Muscle layer of colon (tissue), 2 donors: ENCODE measurements around the gene METTL26.

Experiments used
- H3K27ac ChIP-seq: one replicate; pipeline ENCODE4 v1.7.0; 2013; ENCODE audit warnings: low read depth, mild to moderate bottlenecking, low read length, moderate library complexity
- H3K27me3 ChIP-seq, 2 donors: one replicate each; pipeline ENCODE4 v1.7.0; 2013; ENCODE audit warnings: low read length in 2 of 2, mild to moderate bottlenecking in 2 of 2; ENCODE audit not compliant: insufficient read depth in 2 of 2, control insufficient read depth in 1 of 2
- H3K36me3 ChIP-seq: one replicate; pipeline ENCODE4 v1.7.0; 2013; ENCODE audit warnings: mild to moderate bottlenecking, low read length; ENCODE audit not compliant: insufficient read depth
- H3K4me1 ChIP-seq: one replicate; pipeline ENCODE4 v1.7.0; 2013; ENCODE audit warnings: mild to moderate bottlenecking, low read length; ENCODE audit not compliant: insufficient read depth
- H3K4me3 ChIP-seq, 2 donors: one replicate each; pipeline ENCODE4 v1.7.0; 2013; ENCODE audit warnings: low read length in 2 of 2, low read depth in 1 of 2, mild to moderate bottlenecking in 1 of 2, moderate library complexity in 1 of 2
- H3K9ac ChIP-seq: one replicate; pipeline ENCODE4 v1.7.0; 2013; ENCODE audit warnings: low read length
- H3K9me3 ChIP-seq: one replicate; pipeline ENCODE4 v1.7.0; 2013; ENCODE audit warnings: mild to moderate bottlenecking, low read length
- donor health status: abdominal sarcoma.
- donor health status: Adenocarcinoma of cecum.

The METTL26 gene

GRCh38 chr16:640614-641013 lies 4.5 kb upstream of the METTL26 start:
- no peak overlapping the region for H3K9ac ChIP-seq

DNA sequence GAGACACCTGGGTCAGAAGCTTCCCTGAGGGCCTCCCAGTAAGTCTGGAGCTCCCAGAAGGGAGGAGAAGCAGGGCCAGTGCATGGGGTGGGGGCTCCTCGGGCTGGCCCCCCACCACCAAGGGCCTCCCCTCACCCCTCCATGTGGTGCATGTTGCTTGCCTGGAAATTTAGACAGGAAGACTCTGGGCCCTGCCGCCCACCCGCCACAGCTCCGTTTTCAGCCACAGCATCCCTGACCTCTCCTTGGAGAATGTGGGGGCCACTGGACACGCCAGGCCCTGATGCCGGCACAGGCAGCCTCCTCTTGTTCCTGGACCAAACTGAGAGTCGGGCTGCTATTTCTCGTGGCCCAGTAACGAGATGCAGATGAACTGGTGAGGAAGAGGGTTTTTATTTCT lies 2.7 kb upstream of the METTL26 start:
- Histone ChIP-seq H3K27me3 (no peaks in the 10 kb centered on the region), H3K4me1 (peaks cover 16% of the 10 kb centered on the region), H3K27ac (no peak overlapping the region), H3K4me3 (no peak overlapping the region), H3K9me3 (no peaks in the 10 kb centered on the region), H3K9ac (no peak overlapping the region), H3K36me3 (peaks cover 7% of the 10 kb centered on the region)

More at GRCh38 chr16:640614-641013, 4.5 kb upstream of the METTL26 start:
- Histone ChIP-seq H3K4me3 (no peak overlapping the region), H3K36me3 (no peaks in the 10 kb centered on the region), H3K27me3 (no peaks in the 10 kb centered on the region), H3K4me1 (peaks cover 9% of the 10 kb centered on the region), H3K9me3 (no peaks in the 10 kb centered on the region), H3K27ac (peak overlapping the region; percentile 80)

DNA sequence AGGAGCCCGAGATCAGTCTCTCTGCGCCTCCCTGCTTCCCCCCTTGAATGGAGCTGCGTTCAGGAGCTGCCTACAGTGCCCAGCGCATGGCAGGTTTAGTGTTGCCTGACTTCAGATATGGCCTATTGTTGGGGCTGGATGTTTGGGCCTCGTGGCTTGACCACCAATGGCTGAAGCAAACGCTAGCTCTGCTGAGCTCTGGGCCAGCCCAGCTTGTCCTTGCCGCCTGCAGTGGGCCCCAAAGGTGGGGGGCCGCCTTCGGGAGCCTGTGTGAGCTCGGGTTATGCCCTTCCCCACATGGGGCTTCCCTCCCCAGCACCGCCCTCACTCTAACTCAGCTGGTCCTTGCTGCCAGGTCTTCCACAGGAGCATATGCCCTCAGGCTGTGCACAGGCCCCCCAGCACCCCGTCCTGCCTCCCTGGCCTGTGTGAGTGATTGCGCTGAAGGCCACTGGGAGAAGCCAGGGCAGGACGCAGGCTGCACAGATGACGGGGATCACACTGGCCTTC lies 2.0 kb upstream of the METTL26 start:
- Histone ChIP-seq H3K4me1 (peaks cover 14% of the 10 kb centered on the region), H3K27me3 (no peaks in the 10 kb centered on the region), H3K9ac (no peak overlapping the region), H3K9me3 (no peaks in the 10 kb centered on the region), H3K36me3 (peaks cover 9% of the 10 kb centered on the region), H3K4me3 (no peak overlapping the region), H3K27ac (peak overlapping the region; percentile 34)

GRCh38 chr16:637081-638018 lies 1.2 kb upstream of the METTL26 start:
- Histone ChIP-seq H3K27me3 (peaks cover 0 to under 1% of the 10 kb centered on the region in 2 donors), H3K4me1 (peaks cover 8% of the 10 kb centered on the region), H3K9me3 (no peaks in the 10 kb centered on the region), H3K4me3 (peak overlapping the region; percentile 82 to 96), H3K27ac (peak overlapping the region; percentile 99), H3K9ac (no peak overlapping the region), H3K36me3 (peaks cover 9% of the 10 kb centered on the region)

GRCh38 chr16:635573-636205 lies 416 bp downstream of the METTL26 start:
- Histone ChIP-seq H3K9ac (no peak overlapping the region), H3K4me1 (peaks cover 8% of the 10 kb centered on the region), H3K27me3 (peaks cover 0 to 9% of the 10 kb centered on the region in 2 donors), H3K36me3 (peaks cover 9% of the 10 kb centered on the region), H3K4me3 (peak overlapping the region; percentile 82 to 96), H3K27ac (peak overlapping the region; percentile 99), H3K9me3 (no peaks in the 10 kb centered on the region)

DNA sequence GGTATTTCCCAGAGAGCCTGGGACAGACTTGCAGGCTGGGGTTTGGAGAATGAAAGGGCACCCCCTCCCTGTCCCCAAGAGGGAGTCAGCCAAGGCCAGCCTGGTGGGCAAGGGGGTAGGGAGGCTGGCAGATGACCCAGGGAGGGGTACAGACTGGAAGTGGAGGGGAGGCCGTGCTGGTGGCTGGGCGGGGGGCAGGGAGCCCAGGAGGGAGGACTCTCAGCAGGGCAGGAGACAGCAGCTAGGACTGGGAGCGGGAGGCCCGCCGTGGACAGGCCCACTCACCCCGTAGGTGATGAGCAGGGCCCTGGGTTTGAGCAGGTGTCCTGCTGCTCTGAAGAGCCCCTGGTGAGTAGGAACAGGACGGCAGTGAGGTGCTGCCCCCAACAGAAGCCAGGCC lies 1.1 kb downstream of the METTL26 start:
- H3K9me3 ChIP-seq: no peaks in the 10 kb centered on the region
- peaks cover 8% of the 10 kb centered on the region for H3K4me1 ChIP-seq
- peaks cover 0 to 10% of the 10 kb centered on the region in 2 donors for H3K27me3 ChIP-seq
- H3K36me3 ChIP-seq: peaks cover 9% of the 10 kb centered on the region
- H3K9ac ChIP-seq: no peak overlapping the region
- no peak overlapping the region for H3K27ac ChIP-seq
- peak overlapping the region; percentile 82 to 96 for H3K4me3 ChIP-seq

GRCh38 chr16:634051-634670 lies 1.9 kb downstream of the METTL26 start:
- Histone ChIP-seq H3K9ac (no peak overlapping the region), H3K36me3 (peaks cover 9% of the 10 kb centered on the region), H3K9me3 (no peaks in the 10 kb centered on the region), H3K27ac (no peak overlapping the region), H3K27me3 (peaks cover 0 to 10% of the 10 kb centered on the region in 2 donors), H3K4me3 (no peak overlapping the region), H3K4me1 (peaks cover 8% of the 10 kb centered on the region)

GRCh38 chr16:633336-634050 lies 2.6 kb downstream of the METTL26 start:
- Histone ChIP-seq H3K36me3 (peaks cover 9% of the 10 kb centered on the region), H3K4me3 (no peak overlapping the region), H3K9ac (no peak overlapping the region), H3K9me3 (no peaks in the 10 kb centered on the region), H3K27ac (no peak overlapping the region), H3K27me3 (peaks cover 0 to 10% of the 10 kb centered on the region in 2 donors), H3K4me1 (peaks cover 8% of the 10 kb centered on the region)

DNA sequence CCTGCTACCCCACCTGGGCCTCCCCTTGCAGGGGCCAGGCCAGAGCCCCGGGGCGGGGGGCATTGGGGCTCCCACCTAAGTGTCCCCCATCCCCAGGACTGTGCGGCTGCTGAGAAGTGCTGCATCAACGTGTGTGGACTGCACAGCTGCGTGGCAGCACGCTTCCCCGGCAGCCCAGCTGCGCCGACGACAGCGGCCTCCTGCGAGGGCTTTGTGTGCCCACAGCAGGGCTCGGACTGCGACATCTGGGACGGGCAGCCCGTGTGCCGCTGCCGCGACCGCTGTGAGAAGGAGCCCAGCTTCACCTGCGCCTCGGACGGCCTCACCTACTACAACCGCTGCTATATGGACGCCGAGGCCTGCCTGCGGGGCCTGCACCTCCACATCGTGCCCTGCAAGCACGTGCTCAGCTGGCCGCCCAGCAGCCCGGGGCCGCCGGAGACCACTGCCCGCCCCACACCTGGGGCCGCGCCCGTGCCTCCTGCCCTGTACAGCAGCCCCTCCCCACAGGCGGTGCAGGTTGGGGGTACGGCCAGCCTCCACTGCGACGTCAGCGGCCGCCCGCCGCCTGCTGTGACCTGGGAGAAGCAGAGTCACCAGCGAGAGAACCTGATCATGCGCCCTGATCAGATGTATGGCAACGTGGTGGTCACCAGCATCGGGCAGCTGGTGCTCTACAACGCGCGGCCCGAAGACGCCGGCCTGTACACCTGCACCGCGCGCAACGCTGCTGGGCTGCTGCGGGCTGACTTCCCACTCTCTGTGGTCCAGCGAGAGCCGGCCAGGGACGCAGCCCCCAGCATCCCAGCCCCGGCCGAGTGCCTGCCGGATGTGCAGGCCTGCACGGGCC lies 3.4 kb downstream of the METTL26 start:
- Histone ChIP-seq H3K4me1 (peaks cover 8% of the 10 kb centered on the region), H3K27me3 (peaks cover 0 to 10% of the 10 kb centered on the region in 2 donors), H3K4me3 (no peak overlapping the region), H3K27ac (no peak overlapping the region), H3K9ac (no peak overlapping the region), H3K36me3 (peaks cover 9% of the 10 kb centered on the region), H3K9me3 (no peaks in the 10 kb centered on the region)

DNA sequence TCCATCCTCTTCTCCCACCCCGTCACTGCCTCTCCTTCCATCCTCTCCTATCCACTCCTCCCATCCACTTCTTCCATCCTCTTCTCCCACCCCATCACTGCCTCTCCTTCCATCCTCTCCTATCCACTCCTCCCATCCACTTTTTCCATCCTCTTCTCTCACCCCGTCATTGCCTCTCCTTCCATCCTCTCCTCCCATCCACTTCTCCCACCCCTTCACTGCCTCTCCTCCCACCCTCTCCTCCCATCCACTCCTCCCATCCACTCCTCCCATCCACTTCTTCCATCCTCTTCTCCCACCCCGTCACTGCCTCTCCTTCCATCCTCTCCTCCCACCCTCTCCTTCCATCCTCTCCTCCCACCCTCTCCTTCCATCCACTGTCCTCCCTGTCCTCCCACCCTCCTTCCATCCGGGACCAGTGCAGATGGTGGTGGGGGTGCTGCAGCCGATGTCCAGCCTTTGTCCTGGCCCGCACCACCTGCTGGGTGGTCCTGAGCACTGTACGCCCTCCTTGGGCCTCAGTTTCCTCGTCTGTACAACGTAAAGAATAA lies 4.2 kb downstream of the METTL26 start:
- Histone ChIP-seq H3K36me3 (peaks cover 9% of the 10 kb centered on the region), H3K27me3 (peaks cover 0 to 10% of the 10 kb centered on the region in 2 donors), H3K4me3 (no peak overlapping the region), H3K9ac (no peak overlapping the region), H3K27ac (no peak overlapping the region), H3K4me1 (peaks cover 8% of the 10 kb centered on the region), H3K9me3 (no peaks in the 10 kb centered on the region)
